Tibial nerve (tissue), 4 donors: ENCODE data around the gene TGM3.

Experiments
- CTCF ChIP-seq, 5 experiments: fragments of 200-600 bp in 3 of 5; fragments of 450-650 bp in 2 of 5; sonication (generic) in 3 of 5; IDR thresholded peaks; one replicate each; pipeline ENCODE4 v1.5.1; 2016 to 2019; ENCODE audit warnings: antibody characterized with exemption in 5 of 5, mild to moderate bottlenecking in 3 of 5, moderate library complexity in 2 of 5
- EP300 ChIP-seq, 2 donors: sonication (generic); formaldehyde crosslinking; IDR thresholded peaks; one replicate each; pipeline ENCODE4 v1.6.1; 2017; ENCODE audit warnings: antibody characterized with exemption in 2 of 2, mild to moderate bottlenecking in 1 of 2
- POLR2A ChIP-seq, 2 donors: fragments of 450-650 bp; IDR thresholded peaks; one replicate each; pipeline ENCODE4 v1.6.1; 2017; ENCODE audit warnings: antibody characterized with exemption in 2 of 2, mild to moderate bottlenecking in 2 of 2, moderate library complexity in 2 of 2

DNA sequence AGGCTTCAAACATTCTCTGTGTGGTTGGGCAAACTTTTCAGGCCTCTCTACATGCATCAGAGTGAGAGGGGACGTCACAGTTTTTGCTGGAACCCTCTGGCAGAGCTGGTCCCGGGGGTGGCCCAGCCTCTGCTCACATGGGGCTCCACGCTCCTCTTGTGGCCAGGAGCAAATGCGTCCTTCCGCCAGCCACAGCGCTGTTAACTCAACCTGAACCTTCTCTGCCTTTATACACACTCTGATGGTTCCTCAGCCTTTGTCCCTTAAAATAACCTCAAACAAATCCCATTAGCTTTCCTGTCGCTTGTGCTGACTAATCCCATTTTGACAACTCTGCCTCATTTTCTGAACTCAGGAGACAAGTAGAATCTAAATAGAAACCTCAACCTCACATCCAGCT lies 45.5 kb downstream of the TGM3 start:
- TF ChIP-seq CTCF (IDR thresholded peaks at IDR 0.05) (no peak), POLR2A (IDR thresholded peaks at IDR 0.05) (no peak), EP300 (IDR thresholded peaks at IDR 0.05) (no peak)
